HG03439 (cell line): ENCODE results near the gene UPP1.
A peak's percentile ranks its signal among the peaks of the same experiment; 100 is the strongest.

ENCODE experiments used
- ATAC-seq: cut with Tn5 transposase; IDR thresholded peaks from one replicate; pipeline ENCODE4 v1.9.1; 2021; ENCODE audit warnings: mild to moderate bottlenecking, moderate library complexity; ENCODE audit not compliant: unreplicated experiment

Gene UPP1

DNA sequence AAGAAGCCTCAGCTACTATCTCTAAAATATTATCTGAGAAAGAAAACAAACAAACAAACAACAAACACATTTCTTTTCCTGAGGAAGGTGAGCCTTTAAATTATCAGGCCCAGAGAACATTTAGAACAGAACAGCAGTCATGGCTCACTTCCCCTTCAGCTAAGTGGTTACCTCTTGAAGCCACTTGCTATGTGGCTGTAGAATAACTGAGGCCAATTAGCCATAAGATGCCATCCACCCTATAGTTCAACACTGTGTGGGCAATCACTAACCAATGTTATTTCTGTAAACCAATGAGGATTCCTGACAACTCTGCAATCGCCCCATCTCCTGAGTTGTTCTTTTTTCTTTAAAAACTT lies 3.7 kb upstream of the UPP1 start:
- ATAC-seq, result no peak

DNA sequence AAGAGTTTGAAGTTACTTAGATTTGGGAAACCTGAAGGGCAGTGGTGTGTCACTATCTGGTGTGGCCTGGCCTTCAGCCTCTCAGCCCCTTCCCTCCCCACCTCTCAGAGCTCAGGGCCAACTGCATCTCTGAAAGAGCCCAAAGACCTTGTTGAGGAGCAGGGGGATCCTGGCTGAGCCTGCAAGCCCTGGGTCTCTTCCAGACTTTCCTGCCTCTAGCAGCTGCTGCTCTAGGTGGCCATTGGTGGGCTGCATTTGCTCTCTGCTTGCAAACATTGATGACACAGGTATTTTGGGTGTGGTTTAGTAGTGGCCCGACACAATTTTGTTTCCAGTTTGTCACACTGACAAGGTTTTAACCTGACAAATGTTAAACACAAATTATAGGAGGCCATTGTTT lies 3.1 kb upstream of the UPP1 start:
- no peak for ATAC-seq

DNA sequence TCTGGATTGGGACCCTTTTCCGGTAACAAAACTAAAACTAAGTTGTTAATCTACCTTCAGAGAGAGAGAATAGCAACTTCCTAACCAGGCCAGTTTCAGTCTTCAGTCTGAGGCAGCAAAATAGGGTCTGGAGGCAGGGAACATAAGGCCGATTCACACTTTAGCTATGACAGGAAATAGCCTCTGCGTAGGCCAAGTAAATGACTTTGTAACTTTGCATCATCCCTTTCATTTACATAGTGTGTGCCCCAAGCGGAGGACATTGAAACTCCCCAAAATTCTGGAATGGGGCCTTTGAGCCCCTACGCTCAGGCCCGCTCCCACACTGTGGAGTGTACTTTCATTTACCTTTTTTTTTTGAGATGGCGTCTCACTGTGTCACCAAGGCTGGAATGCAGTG lies 1.7 kb upstream of the UPP1 start:
- ATAC-seq, result peak; percentile 14

DNA sequence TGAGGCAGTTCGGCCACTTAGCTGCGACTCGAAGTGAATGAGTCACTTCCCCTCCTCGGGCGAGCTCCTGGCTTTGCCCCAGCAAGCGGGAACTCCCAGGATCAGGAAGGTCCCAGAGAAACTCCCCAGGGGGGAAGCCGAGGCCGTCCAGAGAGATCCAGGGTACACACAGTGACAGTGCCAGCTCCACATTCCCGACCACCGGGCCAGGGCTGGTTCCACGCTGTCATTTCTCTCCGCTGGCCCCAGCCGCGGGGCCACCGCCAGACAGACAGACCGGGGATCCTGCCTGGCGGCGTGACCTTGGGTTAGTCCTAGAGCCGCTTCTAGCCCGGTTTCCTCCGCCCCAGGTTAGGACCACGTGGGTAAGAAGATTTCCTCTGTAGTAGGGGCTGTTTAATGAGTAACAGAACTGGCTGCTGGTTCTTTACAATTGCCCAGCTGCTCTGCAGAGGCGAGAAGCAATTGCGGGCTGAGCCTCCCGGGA lies 463 bp upstream of the UPP1 start:
- ATAC-seq, result peak; percentile 53

DNA sequence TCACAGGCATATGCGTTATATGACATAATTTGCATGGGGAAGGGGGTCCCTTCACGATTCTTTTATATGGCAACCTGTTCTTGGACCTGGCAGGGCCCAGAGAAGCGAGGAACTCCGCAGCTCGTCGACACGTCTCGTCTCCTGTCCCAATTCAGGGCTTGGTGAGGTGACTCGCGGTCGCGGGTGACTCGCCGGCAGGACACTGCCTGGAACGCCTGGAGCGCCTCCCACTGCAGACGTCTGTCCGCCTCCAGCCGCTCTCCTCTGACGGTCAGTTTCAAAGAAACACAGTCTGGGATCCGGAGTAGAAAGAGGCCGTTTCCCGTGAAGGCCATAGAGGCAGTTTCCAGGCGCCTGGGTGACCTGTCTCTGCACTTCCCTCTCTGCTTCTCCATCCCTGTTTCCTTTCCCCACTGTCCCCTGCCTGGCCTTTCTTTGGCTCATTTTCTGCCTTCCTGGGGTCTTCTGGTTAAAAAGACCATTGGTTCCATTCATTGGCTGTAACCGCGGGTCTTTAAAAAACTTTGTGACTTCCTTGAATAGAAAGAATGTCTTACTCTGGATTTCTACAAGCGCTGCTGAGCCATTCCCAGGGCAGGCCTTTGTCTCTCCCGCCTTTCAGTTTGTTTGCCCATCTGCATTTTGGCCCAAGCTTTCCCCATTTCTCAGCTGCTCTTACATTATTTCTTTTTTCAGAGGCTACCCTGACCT lies 1.2 kb downstream of the UPP1 start:
- no peak for ATAC-seq

DNA sequence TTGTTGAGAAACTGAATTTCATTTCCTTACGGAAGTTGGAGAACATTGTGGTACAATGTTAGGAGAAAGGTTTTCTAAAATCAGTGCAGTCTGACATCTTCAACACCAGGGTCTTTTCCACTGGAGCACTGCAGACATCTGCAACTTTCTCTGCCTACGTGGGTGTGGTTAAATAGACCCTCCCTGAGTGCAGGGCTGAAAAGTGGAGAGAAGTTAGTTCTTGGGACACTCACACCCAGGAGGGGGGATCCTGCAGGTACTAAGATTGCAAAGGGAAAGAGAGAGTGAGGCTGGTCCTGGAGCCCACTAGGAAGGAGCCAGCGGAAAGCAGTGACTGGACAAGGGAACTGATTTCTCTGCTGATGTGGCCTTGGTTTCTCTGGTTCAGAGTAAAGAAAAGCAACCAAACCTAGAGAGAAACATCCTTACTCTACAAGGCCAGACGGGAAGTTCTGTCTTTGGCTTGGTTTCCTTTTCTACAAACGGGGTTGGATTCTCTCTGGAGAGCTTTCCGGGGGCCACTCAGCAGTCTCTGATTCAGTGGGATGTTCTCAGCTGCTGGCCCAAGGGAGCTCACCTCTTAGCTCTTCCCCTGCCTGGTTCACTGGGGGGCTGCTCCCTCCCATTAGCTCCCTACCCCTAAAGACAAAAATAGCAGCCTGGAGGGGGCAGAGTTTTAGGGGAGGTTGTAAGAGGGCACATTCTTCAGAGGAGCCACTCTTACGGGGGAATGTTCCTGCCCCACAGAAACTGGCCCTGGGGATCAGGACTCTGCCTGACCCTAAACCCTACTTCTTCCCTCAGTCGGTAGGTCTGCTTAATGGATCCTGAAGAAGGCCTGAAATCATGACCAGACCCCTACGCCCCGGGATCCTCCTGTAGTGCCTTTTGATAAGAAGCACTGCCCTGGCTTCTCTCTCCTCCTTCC lies 2.7 kb downstream of the UPP1 start:
- no peak for ATAC-seq

DNA sequence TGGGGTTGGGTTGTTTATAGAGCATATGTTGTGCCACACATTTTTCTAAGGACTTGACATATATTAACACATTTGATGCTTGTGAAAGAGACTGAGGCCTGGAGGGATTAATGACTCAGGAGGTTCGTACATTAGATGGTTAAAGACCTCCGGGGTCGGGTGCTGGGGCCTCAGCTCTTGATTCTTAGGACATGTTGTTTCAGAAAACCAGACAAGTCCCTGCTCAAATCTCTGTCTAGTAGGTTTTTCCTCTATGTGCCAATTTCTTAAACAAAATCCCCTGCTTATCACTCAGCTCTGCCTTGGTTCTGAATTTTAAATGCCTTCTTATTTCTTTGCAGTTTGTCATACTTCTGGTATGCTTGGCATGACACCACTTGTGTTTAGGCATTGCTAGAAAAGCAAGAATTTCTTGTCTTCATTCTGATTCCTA lies 5.8 kb downstream of the UPP1 start:
- ATAC-seq, result no peak

DNA sequence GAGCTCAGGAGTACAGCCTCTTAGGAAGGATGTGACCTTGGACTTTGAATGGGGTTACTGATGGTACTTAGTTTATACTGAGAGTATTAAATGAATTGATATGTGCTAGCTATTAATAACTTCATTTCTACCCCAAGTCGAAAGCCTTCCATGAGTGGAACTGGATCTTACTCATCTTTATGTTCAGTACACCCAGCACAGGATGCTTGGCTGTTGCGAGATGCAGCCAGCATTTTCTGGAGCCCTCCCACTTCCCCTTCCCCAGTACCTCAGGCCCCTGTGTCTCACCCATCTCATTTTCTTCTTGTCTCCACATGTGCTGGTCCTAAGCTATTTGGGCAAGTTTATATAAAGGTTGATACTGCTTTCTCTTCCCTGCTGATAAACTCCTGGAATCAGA lies 7.2 kb downstream of the UPP1 start:
- no peak for ATAC-seq

DNA sequence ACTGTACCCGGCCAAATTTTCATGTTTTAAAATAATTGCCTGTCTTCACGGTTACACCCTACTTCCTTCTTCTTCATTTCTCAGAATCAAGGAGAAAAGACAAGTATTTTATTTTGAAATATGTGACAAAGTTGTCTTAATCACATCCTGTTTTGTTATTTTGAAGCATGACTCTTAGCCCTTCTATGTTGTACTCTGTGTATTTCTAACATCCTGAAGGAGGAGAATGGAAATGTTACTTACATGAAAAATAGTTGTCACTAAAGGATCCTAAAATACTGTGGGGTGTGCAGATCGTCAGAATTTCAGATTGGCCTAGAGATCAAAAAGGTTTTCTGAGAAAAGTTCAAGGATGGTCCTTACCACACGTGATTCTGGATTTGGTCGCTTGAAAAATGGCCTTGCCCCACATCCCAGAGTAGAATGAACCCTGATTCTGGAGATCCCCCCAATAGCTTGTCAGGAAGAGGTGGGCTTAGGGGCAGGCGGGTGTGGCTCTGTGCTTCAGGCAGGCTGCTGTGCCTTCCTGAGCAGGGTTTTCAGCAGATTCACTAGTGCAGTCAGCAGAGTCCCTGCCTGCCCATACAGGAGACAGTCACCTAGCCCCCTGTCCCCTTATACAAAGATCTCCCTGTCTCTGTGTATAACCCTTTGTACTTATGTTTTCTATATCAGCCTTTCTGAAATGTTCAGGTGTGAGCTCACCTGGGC lies 8.6 kb downstream of the UPP1 start:
- ATAC-seq, result no peak

DNA sequence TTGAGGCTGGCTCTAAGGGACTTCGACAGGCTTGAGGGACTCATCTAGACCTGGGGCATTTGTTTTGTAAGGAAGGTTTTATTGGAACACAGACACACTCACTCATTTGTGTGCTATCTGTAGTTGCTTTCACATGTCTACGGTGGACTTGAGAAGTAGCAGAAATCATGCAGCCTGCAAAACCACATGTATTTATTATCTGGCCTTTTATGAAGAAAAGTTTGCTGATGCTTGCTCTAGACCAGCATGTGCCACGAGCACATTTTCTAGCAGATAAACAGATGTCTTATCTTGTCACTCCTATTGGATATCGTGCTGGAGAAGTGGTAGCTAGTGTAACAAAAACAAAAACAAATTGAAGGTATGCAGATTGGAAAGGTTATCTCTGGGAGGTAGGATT lies 9.8 kb downstream of the UPP1 start:
- no peak for ATAC-seq

DNA sequence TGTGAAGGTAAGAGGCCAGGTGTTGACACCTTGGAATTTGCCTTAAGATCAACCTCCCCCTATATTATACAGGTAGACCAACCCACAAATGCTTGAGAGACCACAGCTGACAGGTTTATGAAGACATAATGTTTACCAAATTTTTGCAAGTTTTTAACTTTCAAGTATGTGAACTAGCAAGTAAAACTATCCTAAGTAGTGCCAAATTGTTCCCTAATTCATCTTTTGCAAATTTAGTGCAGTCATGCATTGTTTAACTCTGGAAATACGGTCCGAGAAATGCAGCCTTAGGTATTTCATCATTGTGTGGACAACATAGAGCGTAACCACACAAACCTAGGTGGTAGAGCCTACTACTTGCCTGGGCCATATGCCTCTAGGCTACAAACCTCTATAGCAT lies 10.7 kb downstream of the UPP1 start:
- no peak for ATAC-seq

DNA sequence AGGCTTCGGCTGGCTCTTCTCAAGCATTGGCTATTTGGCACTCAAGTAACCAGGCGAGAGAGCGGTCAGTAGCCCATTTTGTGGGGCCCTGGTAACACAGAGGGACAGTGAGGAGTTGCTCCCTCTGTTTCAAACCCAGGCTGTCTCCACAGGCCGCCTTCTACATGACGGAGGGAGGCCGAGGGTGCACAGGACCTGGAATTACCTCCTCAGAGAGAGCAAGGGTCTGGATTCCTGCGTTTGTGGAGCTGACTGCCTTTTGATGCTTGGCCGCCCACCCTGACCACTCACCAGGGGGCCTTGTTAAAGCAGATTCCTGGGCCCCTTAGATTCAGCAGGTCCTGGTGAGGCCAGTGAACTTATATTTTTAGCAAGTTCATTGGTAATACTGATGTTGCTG lies 12.3 kb downstream of the UPP1 start:
- ATAC-seq, result no peak

DNA sequence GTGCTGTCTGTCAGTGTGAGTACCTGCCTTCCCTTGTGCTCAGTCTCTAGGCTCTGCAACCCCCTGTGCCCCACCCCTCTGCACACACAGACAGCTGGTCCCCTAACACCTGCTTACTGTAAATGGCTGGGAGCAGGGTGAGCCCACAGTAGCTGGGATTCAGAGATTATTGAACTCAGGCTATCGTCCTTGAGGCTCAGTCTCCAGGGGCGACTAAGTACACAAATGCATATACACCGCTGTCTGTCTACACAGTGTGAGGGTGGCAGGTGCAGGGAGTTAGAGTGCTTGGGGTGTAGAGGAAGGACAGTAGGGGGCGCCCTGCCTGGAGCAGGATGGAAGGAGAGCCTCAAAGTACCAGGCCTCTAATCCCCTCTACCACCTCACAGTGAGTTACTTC lies 12.9 kb downstream of the UPP1 start:
- ATAC-seq, result no peak

DNA sequence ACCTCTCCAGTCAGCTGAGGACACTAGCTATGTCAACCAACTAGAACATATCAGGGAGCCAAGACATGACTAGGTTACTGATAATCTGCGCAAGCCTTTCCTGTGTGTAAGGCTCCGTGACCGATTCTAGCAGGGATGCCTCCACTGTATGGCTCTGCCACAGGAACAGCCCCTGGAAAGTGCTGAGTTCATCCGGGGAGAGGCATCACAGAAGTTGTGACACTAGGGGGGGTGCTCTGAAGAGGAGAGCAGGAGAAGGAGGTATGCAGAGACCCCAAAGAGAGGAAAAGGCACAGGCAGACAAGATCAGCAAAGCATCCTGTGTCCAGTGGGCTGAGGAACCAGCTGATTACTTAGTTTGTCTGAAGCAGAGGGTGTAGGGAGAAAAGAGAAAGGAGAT lies 13.5 kb downstream of the UPP1 start:
- no peak for ATAC-seq

DNA sequence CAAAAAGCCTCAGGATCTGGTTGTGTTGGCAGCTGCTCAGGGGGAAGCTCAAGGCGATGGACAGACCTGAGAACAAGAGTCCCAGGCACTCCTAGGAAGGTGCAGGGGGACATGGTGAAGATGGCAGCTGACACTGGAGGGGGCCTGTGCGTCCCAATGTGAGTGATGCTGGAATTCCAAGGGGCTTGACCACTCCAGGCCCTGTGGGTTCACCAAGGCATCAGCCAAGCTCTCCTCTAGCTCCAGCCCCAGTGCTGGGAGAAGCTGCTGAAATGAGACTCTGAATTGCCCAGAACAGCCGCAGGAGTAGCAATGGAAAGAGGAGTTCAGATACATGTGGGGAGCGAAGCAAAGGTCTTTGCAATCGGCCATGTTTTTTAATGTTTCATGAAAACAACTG lies 16.0 kb downstream of the UPP1 start:
- ATAC-seq, result no peak

DNA sequence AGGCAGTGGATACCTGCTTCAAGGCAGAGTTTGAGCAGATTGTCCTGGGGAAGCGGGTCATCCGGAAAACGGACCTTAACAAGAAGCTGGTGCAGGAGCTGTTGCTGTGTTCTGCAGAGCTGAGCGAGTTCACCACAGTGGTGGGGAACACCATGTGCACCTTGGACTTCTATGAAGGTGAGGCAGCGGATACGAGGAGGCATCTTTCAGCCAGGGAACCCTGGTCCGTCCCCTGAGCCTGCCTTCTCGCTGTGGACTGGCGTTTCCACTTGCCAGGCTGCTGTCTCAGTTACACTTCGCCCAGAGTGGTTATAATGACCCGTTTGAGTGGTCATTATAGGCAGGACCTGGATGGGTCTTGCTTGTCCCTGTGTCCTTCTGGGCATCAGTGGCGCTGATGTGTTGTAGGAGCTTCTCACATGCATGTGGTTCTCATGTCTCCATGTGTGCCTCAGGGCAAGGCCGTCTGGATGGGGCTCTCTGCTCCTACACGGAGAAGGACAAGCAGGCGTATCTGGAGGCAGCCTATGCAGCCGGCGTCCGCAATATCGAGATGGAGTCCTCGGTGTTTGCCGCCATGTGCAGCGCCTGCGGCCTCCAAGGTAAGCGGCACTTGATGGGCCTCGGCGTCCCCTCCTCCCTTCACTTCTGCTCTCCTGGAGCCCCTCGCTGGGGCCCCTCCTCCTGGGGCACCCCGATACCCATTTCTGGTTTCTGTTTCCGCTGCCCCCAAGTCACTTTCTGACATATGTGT lies 18.0 kb downstream of the UPP1 start:
- no peak for ATAC-seq

DNA sequence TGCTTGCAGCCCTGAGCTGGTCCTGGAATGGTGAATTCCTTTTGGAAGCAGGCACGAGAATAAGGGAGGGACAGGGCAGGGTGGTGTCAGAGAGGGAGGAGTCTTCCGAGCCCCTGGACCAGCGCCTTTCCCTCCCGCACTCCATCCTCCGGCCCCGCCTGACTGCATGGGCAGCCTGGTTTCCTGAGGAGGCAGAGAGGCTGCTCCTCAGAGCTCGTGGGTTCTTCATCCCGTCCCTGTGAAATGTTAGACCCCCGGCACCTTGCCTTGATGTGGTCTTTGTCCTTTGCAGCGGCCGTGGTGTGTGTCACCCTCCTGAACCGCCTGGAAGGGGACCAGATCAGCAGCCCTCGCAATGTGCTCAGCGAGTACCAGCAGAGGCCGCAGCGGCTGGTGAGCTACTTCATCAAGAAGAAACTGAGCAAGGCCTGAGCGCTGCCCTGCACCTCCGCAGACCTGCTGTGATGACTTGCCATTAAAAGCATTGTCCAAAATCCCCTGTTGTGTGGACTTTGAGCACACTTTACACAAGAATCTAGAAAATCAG lies 18.9 kb downstream of the UPP1 start:
- no peak for ATAC-seq

DNA sequence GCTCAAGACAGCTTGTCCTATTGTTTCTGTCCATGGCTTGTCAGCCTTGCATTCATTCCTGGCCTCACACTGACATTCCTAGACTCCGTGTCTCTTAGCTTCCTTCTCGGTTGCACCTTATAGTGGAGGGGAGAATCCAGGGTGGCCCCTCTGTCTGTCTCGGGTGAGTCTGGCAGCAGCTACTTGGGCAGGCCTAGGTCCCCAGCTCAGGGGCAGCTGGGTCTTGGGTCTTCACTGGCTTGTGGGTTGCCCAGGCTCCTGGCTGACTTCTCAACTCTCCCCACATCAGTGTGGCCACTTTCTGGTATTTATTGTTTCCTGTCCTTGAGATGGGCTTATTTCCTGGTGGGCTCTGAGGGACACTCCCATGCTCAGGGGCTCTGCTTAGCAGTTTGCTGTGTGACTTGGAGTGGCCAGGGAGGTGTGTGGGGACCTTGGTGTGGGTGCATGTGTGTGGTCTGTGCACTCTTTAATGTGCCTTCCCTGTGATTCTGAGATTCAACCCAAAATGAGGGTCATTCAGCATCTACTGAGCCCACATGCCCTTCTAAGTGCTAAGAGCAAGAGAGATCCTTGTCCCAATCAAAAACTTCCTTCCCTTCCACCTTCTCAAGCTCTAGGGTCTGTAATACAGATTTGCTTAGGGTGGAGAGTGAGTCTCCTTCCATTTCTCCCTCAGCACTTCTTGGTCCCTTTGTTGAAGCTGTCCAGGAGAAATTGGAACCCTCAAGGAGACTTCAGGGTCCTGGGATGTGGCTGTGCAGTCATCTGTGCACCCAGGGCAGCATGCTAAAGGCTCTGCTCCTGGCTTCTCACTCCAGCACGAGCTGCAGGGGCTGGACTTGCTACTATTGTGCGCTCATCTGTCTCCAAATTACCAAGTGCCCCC lies 20.1 kb downstream of the UPP1 start:
- ATAC-seq, result no peak

DNA sequence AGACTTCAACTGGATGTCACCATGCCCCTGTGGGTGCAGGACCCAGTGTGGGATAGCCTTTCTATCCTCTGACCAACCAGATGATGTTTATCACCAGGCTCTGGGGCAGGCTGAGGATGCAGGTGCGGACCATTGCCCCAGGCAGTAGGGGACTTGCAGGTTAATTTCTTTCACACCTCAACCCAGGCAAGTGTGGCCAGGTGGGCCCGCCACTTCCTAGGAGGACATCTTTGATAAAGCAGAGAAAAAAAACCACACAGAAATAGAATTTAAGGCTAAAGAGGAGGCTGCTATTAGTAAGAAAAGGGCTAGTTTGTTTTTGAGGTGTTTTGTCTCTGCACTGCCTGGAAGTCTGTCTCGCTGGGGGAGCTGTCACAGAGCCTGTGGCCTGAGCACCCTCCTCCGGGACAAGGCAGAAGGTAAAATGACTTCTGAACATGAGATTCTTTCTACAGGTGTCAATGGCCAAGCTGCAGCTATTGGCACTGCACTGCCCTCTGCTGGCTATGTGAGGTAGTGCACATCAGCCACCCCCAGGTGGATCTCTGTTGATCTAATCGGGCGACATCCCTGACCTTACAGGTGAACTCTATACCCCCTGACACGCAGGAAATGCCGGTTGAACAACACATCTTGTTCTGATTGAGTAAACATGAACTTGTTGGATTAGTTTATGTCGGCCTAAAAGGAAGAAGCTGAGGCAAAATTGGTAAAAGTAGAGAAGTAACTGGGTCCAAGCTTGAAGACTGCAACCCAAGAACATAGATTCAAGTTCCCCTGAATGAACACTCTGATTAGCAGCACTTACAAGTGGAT lies 21.0 kb downstream of the UPP1 start:
- ATAC-seq, result peak; percentile 85
